ENCODE measurements around the gene PLXDC1.

DNA sequence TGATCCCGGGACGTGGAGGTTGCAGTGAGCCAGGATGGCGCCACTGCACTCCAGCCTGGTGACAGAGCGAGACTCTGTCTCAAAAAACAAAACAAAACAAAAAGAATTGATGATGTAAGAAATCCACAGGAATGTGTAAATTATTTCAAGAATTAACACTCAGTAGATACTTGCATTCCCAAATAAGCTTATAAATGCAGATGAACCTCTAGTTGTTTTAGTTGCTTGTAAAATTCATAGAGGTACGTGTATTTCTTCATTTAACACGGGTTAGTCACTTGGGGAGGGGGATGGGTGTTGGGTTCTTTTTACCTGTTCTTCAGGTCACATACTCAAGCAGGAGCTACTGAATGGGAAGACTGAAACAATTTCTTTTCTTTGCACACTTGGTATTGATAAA lies 128.5 kb downstream of the PLXDC1 start:
- no peak for TF ChIP-seq POLR2A (IDR thresholded peaks at IDR 0.05)
- no peak for TF ChIP-seq POLR2AphosphoS5 (IDR thresholded peaks at IDR 0.05)
